NCI-H345 treated with DMSO at 0.1 percent for 48 hours (cell line): Measurements from ENCODE around the gene SERPINB1.
"Not testable (repeated sequence)": the region's sequence is repeated elsewhere in the genome, so short reads cannot be mapped to it uniquely, and the experiment has no call there.

Experiments
- DNase-seq: peaks from one replicate; lab custom pipeline; 2025; ENCODE audit not compliant: unreplicated experiment; lab: John Stamatoyannopoulos, UW

The SERPINB1 gene

DNA sequence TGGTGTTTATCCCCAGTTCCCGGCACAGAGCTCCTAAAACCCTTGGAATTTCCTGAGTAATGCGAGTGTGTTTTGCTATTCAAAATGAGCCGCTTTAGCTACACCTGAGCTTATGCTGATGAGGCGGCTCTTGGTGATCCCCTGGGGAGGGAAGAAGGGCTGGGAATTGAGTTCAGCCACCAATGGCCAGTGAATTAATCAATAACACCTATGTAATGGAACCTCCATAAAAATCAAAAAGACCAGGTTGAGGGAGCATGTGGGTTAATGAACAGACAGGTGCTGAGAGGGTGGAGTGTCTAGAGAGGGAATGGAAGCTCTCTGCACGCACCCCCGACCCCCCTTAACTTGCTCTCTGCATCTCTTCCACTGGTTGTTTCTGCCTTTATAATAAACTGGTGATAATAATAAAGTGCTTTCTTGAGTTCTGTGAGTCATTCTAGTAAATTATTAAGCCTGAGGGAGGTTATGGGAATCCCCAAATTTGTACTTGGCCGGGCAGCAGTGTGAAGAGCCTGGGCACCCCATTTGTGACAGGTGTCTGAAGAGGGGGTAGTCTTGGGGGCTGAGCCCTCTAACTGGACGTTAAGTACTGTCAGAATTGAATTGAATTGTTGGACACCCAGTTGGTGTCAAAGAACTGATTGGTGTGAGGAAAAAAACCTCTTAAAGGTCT, 24.6 kb upstream of the SERPINB1 start:
- no peak for DNase-seq

DNA sequence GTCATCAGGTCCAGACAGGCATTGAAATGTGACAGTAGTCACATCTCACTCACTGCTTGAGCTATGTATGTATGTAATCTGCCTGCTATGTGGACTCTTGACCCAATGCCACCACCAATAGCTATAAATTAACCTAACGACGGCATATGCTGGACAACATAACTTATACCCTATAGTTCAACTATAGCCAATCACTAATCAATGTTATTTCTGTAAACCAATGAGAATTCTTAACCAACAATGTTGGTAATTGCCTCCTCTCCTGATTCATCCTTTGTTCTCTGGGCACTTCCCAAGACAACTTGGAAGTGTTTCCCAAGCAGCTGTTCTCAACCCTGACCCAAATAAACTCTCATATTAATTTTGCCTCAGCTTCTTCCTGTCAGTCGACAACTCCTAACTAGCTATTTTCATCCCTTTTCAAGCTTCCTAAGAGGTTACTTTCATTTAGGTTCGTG, 24.1 kb upstream of the SERPINB1 start:
- no peak for DNase-seq

- no peak for DNase-seq
Measured at GRCh38 chr6:2865270-2865669, 23.6 kb upstream of the SERPINB1 start.

DNA sequence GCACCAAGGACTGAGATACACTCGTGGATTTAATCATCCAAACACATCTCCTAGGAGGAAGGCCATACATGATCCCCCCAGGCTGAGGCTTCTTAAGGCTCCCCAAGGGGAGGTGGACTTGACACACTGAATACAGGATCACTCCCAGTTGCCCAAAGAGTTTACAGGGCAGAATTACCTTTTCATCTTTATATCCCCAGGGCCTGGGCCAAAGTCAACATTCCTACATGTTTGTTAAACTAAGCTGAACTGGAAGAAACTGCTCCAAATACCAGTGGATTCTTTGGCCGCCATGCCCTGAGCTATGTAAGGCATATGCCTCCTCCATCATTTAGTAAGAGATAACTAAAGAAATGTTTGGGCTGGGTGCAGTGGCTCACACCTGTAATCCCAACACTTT, 22.2 kb upstream of the SERPINB1 start:
- no peak for DNase-seq

DNA sequence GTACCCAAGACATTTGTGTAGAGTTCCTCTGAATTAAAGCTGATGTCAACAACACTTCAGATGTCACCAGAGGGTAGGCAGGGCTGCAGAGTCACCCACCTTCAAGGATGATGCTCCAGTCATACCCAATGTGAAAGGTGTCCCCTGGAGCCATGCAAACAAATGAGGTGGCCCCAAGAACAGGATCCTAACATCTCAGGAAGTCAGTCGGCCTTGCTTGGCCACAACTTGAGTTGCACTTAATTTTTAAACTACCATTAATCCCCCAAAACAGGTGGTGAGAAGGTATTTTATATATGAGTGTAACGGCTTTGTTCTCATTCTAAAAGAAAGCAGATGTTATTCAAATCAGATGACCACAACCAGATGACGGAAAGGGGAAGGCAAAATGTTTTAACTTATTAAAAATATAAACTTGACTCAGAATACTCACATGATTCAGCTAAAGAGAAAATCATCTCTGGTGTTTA, 21.1 kb upstream of the SERPINB1 start:
- no peak for DNase-seq

GRCh38 chr6:2861822-2862164, 20.1 kb upstream of the SERPINB1 start:
- no peak for DNase-seq

DNA sequence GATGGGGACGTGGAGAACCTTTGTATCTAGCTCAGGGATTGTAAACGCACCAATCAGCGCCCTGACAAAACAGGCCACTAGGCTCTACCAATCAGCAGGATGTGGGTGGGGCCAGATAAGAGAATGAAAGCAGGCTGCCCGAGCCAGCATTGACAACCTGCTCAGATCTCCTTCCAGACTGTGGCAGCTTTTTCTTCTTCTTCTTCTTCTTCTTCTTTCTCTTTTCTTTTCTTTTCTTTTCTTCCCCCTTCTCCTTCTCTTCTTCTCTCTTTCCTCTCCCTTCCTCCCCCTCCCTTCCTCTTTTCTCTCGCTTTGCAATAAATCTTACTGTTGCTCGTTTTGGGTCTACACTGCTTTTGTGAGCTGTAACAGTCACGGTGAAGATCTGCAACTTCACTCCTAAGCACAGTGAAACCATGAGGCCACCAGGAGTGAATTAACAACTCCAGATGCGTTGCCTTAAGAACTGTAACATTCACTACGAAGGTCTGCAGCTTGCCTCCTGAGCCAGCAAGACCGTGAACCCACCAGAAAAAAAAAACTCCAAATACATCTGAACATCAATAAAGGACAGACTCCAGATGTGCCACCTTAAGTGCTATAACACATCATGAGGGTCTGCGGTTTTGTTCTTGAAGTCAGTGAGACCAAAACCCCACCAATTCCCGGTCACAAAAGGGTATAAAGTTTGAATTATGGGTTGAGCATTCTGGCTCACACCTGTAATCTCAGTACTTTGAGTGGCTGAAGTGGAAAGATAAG, 19.6 kb upstream of the SERPINB1 start:
- no peak for DNase-seq

GRCh38 chr6:2860706-2861059, 19.0 kb upstream of the SERPINB1 start:
- not testable (repeated sequence) for DNase-seq

- not testable (repeated sequence) for DNase-seq
Measured at GRCh38 chr6:2859798-2860705, 18.4 kb upstream of the SERPINB1 start.

DNA sequence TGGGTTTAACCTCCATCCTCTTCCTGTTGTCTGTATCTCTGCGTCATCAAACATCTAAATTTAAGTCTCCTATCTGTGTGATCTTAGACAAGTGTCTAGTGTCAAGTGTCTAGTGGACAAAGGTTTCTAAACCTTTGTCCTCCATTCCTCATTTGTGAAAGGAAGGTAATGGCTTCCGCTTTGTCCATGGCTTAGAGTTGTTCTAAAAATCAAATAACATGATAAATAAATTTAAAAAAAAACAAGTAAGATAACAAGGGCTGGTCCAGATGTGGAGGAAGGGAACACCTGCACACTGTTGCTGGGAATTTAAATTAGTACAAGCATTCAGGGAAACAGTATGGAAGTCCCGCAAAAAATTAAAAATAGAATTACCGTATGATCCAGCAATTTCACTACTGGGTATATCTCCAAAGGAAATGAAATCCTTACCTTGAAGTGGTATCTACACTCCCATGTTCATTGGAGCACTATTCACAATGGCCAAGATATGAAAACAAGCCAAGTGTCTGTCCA, 17.6 kb upstream of the SERPINB1 start:
- DNase-seq: no peak

DNA sequence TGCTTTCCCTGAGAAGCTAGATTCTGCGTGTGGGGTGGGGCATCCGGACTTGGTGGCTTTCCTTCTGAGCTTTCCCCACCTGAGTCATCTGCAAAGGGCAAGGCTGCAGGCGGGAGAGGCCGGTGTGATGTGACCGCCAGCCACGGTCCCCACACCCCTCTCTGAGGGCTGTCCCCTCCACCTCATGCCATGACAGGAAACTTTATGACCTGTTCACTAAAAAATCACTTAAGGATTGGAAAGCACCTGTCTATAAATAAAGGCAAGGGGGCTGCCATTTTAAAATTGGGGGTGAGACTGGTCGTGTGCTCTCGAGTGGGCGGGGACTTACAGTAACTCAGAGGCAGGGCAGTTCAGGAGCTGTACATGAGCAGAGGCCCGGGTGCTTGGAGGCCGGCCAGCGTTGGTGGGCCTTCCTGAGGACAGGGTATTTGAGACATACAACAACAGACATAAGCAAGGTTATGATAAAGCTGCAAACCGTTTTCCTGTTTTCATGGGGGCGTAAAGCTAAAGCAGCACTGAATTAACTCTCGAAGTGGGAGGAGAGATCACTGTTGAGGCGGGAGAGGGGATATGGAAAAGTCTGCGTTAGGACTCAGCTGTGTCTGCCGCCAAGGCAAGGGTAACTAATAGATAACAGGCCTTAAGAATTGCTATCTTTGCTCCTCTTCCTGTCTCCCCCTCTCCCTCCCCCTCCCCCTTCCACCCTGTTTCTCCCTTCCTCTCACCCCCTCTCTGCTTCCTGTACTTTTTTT, 16.1 kb upstream of the SERPINB1 start:
- DNase-seq: no peak

- no peak for DNase-seq
Measured at GRCh38 chr6:2857185-2857579, 15.5 kb upstream of the SERPINB1 start.

- no peak for DNase-seq
Measured at GRCh38 chr6:2855061-2855519, 13.4 kb upstream of the SERPINB1 start.

GRCh38 chr6:2854396-2854982, 12.8 kb upstream of the SERPINB1 start:
- DNase-seq: no peak

GRCh38 chr6:2853769-2854395, 12.2 kb upstream of the SERPINB1 start:
- DNase-seq: no peak

GRCh38 chr6:2853378-2853768, 11.7 kb upstream of the SERPINB1 start:
- not testable (repeated sequence) for DNase-seq

- DNase-seq: no peak
Measured at GRCh38 chr6:2852921-2853322, 11.3 kb upstream of the SERPINB1 start.

GRCh38 chr6:2852514-2852855, 10.8 kb upstream of the SERPINB1 start:
- DNase-seq: no peak

DNA sequence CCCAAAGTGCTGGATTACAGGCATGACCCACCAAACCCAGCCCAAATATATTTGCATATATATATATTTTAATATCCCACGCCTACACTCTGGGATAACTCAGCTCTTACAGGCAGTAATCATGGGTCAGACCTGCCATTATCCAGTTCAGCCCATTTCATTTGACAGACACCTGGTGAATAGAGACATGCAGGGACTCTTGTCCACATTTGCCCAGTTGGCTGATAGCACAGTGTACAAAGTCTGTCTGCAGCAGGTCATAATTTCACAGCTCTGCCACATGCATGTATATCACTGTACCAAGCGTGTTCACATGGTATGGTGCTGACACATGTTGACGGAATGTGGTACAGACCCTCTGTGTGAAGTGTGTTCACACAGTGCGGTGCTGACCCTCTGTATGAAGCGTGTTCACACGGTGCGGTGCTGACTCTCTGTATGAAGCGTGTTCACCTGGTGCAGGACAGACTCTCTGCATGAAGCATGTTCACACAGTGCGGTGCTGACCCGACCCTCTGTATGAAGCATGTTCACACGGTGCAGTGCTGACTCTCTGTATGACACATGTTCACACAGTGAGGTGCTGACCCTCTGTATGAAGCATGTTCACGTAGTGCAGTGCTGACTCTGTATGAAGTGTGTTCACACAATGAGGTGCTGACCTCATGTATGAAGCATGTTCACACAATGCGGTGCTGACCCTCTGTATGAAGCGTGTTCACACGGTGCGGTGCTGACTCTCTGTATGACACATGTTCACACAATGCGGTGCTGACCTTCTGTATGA, 10.3 kb upstream of the SERPINB1 start:
- no peak for DNase-seq
